T-helper 17 cell (primary cell): Measurements from ENCODE around the gene NCF1. TPM values are rescaled to one million over a fixed set of nuclear protein-coding genes. Genes with fewer than 3 reads are reported as not detected.
"Not testable (repeated sequence)": the region's sequence is repeated elsewhere in the genome, so short reads cannot be mapped to it uniquely, and the experiment has no call there.

ENCODE experiments used
- ATAC-seq: fragments of 150-1000 bp; cut with Tn5 transposase; 2 replicates; pipeline ENCODE4 v1.10.0; 2021; ENCODE audit warnings: mild to moderate bottlenecking, moderate library complexity
- DNase-seq, 3 donors: peaks; one replicate each; pipeline versions ENCODE4 v3.0.0 to v3.0.0-alpha.2; 2020 to 2021
- H3K9me3 ChIP-seq: one replicate; pipeline ENCODE4 v1.7.0; 2013; ENCODE audit warnings: low read length, mild to moderate bottlenecking; ENCODE audit not compliant: control insufficient read depth, poor library complexity, severe bottlenecking
- H3K27ac Mint-ChIP-seq: one replicate; pipeline ENCODE4 v1.8.0; 2022; ENCODE audit warnings: mild to moderate bottlenecking, moderate library complexity, mixed read lengths
- H3K27me3 Mint-ChIP-seq: one replicate; pipeline ENCODE4 v1.8.0; 2022; ENCODE audit warnings: mixed read lengths
- H3K36me3 Mint-ChIP-seq: one replicate; pipeline ENCODE4 v1.8.0; 2022; ENCODE audit warnings: low read depth, mixed read lengths
- H3K4me1 Mint-ChIP-seq: one replicate; pipeline ENCODE4 v1.8.0; 2022; ENCODE audit warnings: mild to moderate bottlenecking, mixed read lengths
- H3K4me3 Mint-ChIP-seq: one replicate; pipeline ENCODE4 v1.8.0; 2022; ENCODE audit warnings: mild to moderate bottlenecking, moderate library complexity, mixed read lengths
- total RNA-seq, 4 donors: library from RNA in 2 of 4; stranded (reverse) in 2 of 4; gene quantifications; one replicate each; pipeline ENCODE4 v1.2.3 and lab custom pipeline; 2022 to 2026

The NCF1 gene
- total RNA-seq, 2 donors from 2014 or later: 1.1 to 14.6 TPM

GRCh38 chr7:74766509-74766908, 7.3 kb upstream of the NCF1 start:
- not testable (repeated sequence) for H3K4me3 Mint-ChIP-seq, H3K4me1 Mint-ChIP-seq, ATAC-seq

DNA sequence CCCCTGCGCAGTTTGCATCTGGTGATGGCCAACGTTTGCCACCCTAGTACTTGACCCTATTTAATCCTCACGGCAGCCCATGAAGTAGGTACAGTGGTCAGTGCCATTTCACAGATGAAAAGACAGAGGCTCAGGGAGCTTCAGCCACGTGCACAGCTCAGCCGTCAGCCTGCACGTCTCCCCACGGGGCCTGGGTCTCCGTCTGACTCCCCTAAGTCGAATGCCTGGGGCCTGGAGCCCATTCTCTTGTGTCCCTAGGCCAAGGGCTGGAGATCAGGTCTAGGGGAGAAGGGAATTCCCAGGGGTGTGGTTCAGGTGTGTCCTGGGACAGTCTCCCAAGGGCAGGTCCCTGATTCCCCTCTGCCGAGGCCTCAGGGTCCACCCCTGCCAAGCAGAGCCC, 6.8 kb upstream of the NCF1 start:
- H3K4me3 Mint-ChIP-seq, H3K27me3 Mint-ChIP-seq, DNase-seq, H3K4me1 Mint-ChIP-seq, H3K27ac Mint-ChIP-seq, H3K36me3 Mint-ChIP-seq, H3K9me3 ChIP-seq, ATAC-seq: not testable (repeated sequence)

More at GRCh38 chr7:74766509-74766908, 7.3 kb upstream of the NCF1 start:
- not testable (repeated sequence) for DNase-seq, H3K27me3 Mint-ChIP-seq, H3K27ac Mint-ChIP-seq, H3K36me3 Mint-ChIP-seq, H3K9me3 ChIP-seq

GRCh38 chr7:74770062-74770461, 3.7 kb upstream of the NCF1 start:
- not testable (repeated sequence) for H3K36me3 Mint-ChIP-seq, ATAC-seq, H3K4me1 Mint-ChIP-seq, H3K27me3 Mint-ChIP-seq, H3K9me3 ChIP-seq, H3K27ac Mint-ChIP-seq, H3K4me3 Mint-ChIP-seq, DNase-seq

- not testable (repeated sequence) for ATAC-seq, H3K9me3 ChIP-seq, H3K4me3 Mint-ChIP-seq, H3K36me3 Mint-ChIP-seq, DNase-seq, H3K4me1 Mint-ChIP-seq, H3K27me3 Mint-ChIP-seq, H3K27ac Mint-ChIP-seq
These were observed 1.7 kb upstream of the NCF1 start for GRCh38 chr7:74772093-74772492.

DNA sequence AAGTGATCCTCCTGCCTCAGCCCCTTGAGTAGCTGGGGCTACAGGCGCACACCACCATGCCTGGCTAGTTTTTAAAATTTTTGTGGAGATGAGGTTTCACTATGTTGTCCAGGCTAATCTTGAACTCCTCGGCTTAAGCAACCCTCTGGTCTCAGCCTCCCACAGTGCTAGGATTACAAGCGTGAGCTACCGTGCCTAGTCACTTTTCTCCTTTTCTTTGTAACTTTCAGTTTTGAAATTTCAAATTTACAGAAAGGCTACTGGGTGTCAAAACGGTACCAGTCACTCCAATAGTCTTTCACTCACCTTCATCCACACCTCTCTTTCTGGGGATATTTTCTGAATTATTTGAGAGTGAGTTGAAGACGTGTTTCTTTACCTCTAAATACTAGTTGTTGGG, 1.3 kb downstream of the NCF1 start:
- H3K27ac Mint-ChIP-seq: not testable (repeated sequence)

DNA sequence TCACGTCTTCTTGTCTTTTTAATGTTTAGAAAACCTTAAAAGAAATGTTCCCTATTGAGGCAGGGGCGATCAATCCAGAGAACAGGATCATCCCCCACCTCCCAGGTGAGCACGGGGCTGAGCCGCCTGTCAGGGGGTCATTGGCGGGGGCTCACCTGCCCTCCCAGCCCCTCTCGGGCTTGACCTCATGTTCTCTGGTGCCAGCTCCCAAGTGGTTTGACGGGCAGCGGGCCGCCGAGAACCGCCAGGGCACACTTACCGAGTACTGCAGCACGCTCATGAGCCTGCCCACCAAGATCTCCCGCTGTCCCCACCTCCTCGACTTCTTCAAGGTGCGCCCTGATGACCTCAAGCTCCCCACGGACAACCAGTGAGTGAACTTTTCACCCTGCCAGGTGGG, 5.2 kb downstream of the NCF1 start:
- not testable (repeated sequence) for H3K4me3 Mint-ChIP-seq, DNase-seq, H3K4me1 Mint-ChIP-seq, H3K27me3 Mint-ChIP-seq, H3K9me3 ChIP-seq, H3K27ac Mint-ChIP-seq, H3K36me3 Mint-ChIP-seq, ATAC-seq

More for the DNA sequence above, 1.3 kb downstream of the NCF1 start:
- not testable (repeated sequence) for H3K9me3 ChIP-seq, H3K4me3 Mint-ChIP-seq, DNase-seq, H3K27me3 Mint-ChIP-seq, ATAC-seq, H3K4me1 Mint-ChIP-seq, H3K36me3 Mint-ChIP-seq

DNA sequence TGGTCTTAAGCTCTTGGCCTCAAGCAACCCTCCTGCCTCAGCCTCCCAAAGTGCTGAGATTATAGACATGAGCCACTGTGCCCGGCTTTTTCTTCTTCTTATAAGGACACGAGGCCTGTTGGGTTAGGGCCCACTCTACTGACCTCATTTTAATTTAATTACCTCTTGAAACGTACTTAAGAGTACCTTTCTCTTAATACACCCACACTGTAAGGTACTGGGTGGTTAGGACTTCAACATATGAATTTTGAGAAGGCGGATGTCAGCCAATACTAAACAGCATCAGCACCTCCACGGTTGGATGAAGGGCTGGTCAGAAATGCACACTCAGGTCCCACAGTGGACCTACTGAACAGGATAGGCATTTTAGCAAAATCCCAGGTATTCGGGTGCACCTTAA, 7.9 kb downstream of the NCF1 start:
- not testable (repeated sequence) for ATAC-seq, H3K4me3 Mint-ChIP-seq, H3K27ac Mint-ChIP-seq, DNase-seq, H3K36me3 Mint-ChIP-seq, H3K4me1 Mint-ChIP-seq, H3K27me3 Mint-ChIP-seq, H3K9me3 ChIP-seq

GRCh38 chr7:74783595-74783994, 9.8 kb downstream of the NCF1 start:
- not testable (repeated sequence) for H3K36me3 Mint-ChIP-seq, H3K4me3 Mint-ChIP-seq, ATAC-seq, DNase-seq, H3K27me3 Mint-ChIP-seq, H3K9me3 ChIP-seq, H3K27ac Mint-ChIP-seq, H3K4me1 Mint-ChIP-seq

- H3K36me3 Mint-ChIP-seq, H3K4me1 Mint-ChIP-seq, H3K27ac Mint-ChIP-seq, H3K27me3 Mint-ChIP-seq, H3K9me3 ChIP-seq: not testable (repeated sequence)
- H3K4me3 Mint-ChIP-seq: peak overlapping the region; percentile 71
- peak; percentile 87 to 97 (median 95) for DNase-seq
- peak; percentile 92 for ATAC-seq
These were observed 14.7 kb downstream of the NCF1 start for GRCh38 chr7:74788369-74789150.

- not testable (repeated sequence) for ATAC-seq, H3K27me3 Mint-ChIP-seq, H3K9me3 ChIP-seq, H3K4me1 Mint-ChIP-seq, H3K36me3 Mint-ChIP-seq, H3K4me3 Mint-ChIP-seq, DNase-seq, H3K27ac Mint-ChIP-seq
These were observed 15.5 kb downstream of the NCF1 start for GRCh38 chr7:74789200-74789736.

DNA sequence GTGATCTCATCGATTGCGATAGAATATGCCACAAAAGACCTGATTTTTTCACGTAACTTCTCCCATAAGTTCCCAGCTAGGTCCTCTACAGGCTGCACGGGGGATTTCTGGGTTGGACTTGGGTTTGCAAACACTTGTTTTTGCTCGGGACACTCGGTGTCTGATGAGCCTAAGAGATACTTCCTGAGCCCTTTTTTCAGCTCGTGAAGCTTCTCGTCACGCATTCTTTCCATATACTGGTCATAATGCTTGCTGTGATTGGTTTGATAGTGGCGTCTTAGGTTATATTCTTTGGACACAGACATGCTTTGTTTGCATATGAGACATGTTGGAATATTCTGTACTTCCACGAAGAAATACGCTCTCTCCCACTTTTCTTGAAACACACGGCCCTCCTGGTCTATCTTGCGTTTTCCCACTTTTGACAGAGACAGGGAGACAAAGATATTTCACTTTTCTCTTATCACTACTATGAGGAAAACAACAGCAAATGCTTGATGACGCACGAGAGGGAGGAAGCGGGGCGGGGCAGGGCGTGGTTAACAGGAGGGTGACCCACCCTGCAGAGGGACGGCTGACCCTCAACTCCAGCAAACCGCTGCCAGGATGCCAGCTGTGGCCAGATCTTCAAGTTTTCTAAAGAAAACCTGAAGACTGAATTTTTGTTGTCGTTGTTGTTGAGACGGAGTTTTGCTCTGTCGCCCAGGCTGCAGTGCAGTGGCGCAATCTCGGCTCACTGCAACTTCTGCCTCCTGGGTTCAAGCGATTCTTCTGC, 24.2 kb downstream of the NCF1 start:
- H3K4me3 Mint-ChIP-seq, H3K9me3 ChIP-seq, H3K27ac Mint-ChIP-seq, H3K27me3 Mint-ChIP-seq, ATAC-seq, H3K4me1 Mint-ChIP-seq, H3K36me3 Mint-ChIP-seq, DNase-seq: not testable (repeated sequence)

DNA sequence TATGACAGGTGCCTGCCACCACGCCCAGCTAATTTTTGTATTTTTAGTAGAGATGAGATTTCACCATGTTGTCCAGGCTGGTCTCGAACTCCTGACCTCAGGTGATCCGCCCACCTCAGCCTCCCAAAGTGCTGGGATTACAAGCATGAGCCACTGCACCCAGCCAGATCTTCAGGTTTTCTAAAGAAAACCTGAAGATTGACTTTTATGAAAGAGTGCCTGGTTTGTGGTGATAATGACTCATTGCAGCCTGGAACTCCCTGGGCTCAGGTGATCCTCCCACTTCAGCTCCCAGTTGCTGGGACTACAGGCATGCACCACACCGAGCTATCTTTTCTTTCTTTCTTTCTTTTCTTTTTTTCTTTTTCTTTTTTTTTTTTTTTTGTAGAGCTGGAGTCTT, 24.8 kb downstream of the NCF1 start:
- DNase-seq, H3K36me3 Mint-ChIP-seq, H3K27me3 Mint-ChIP-seq, H3K4me1 Mint-ChIP-seq, H3K4me3 Mint-ChIP-seq, ATAC-seq, H3K9me3 ChIP-seq: not testable (repeated sequence)
- H3K27ac Mint-ChIP-seq: peak overlapping the region; percentile 59

GRCh38 chr7:74815882-74816281, 42.1 kb downstream of the NCF1 start:
- H3K4me1 Mint-ChIP-seq, H3K9me3 ChIP-seq, DNase-seq, H3K27ac Mint-ChIP-seq, H3K36me3 Mint-ChIP-seq, H3K4me3 Mint-ChIP-seq, H3K27me3 Mint-ChIP-seq: not testable (repeated sequence)
- ATAC-seq: peak; percentile 14
